PC-9 (cell line): ENCODE data around the gene CDKN1A. TPM values are rescaled to one million over a fixed set of nuclear protein-coding genes. Genes with fewer than 3 reads are reported as not detected.

Source experiments
- BruUV-seq: library from RNA; stranded (reverse); fragments of 400-500 nt; replicated peaks from 2 replicates; lab custom pipeline; 2021; lab: Mats Ljungman, UMichigan
- CTCF ChIA-PET: fragments of 300-600 bp; sonication (Branson Sonifier 250); formaldehyde crosslinking; loops from one replicate; lab custom pipeline; 2022; ENCODE audit warnings: antibody characterized with exemption; lab: Charles Lee
- POLR2A ChIA-PET: fragments of 300-600 bp; sonication (Branson Sonifier 250); formaldehyde crosslinking; loops from one replicate; lab custom pipeline; 2022; ENCODE audit warnings: antibody characterized with exemption; ENCODE audit not compliant: unreplicated experiment; lab: Charles Lee
- DNase-seq, 2 experiments: peaks; one replicate each; pipeline versions ENCODE4 v3.0.0 to v3.0.0-alpha.2; 2015 to 2022; ENCODE audit warnings: mixed read lengths in 1 of 2
- H2AFZ ChIP-seq: fragments of 200-600 bp; sonication (generic); 2 replicates; pipeline ENCODE4 v1.8.1; 2017; ENCODE audit warnings: antibody characterized with exemption
- H3F3A ChIP-seq: fragments of 200-600 bp; sonication (generic); 2 replicates; pipeline ENCODE4 v1.8.1; 2017; ENCODE audit warnings: antibody characterized with exemption, mild to moderate bottlenecking, low read depth; ENCODE audit not compliant: insufficient read depth
- H3K27ac ChIP-seq: fragments of 200-600 bp; sonication (generic); 2 replicates; pipeline ENCODE4 v1.6.1; 2016; ENCODE audit warnings: mixed run types
- H3K27me3 ChIP-seq: fragments of 200-600 bp; sonication (generic); 2 replicates; pipeline ENCODE4 v1.6.1; 2016; ENCODE audit warnings: low read depth, mixed run types; ENCODE audit not compliant: insufficient read depth
- H3K36me3 ChIP-seq: fragments of 200-600 bp; sonication (generic); 2 replicates; pipeline ENCODE4 v1.6.1; 2016; ENCODE audit warnings: low read depth, mixed run types
- H3K4me1 ChIP-seq: fragments of 200-600 bp; sonication (generic); replicated peaks from 2 replicates; pipeline ENCODE4 v1.6.1; 2016; ENCODE audit warnings: mixed run types; ENCODE audit not compliant: insufficient read depth
- H3K4me2 ChIP-seq: fragments of 200-600 bp; sonication (generic); 2 replicates; pipeline ENCODE4 v1.6.1; 2017; ENCODE audit warnings: mixed run types
- H3K4me3 ChIP-seq: fragments of 200-600 bp; sonication (generic); 2 replicates; pipeline ENCODE4 v1.6.1; 2016; ENCODE audit warnings: mixed run types
- H3K79me2 ChIP-seq: fragments of 200-600 bp; sonication (generic); 2 replicates; pipeline ENCODE4 v1.6.1; 2017; ENCODE audit warnings: low read depth, mixed run types
- H3K9me2 ChIP-seq: fragments of 200-600 bp; sonication (generic); 2 replicates; pipeline ENCODE4 v1.8.1; 2017; ENCODE audit warnings: mild to moderate bottlenecking; ENCODE audit not compliant: insufficient read depth
- H3K9me3 ChIP-seq: fragments of 200-600 bp; sonication (generic); 2 replicates; pipeline ENCODE4 v1.8.1; 2016; ENCODE audit warnings: low read depth; ENCODE audit not compliant: insufficient read depth
- H4K20me1 ChIP-seq: fragments of 200-600 bp; sonication (generic); 2 replicates; pipeline ENCODE4 v1.8.1; 2017; ENCODE audit not compliant: insufficient read depth
- EZH2 ChIP-seq: fragments of 200-600 bp; sonication (generic); IDR thresholded peaks from 2 replicates; pipeline ENCODE4 v1.8.0; 2017; ENCODE audit warnings: antibody characterized with exemption, low read depth
- intact Hi-C: fragments of 100-400 bp; cut with micrococcal nuclease; formaldehyde crosslinking; loops from one replicate; pipeline ENCODE4 v1.10.0; 2022; ENCODE audit not compliant: unreplicated experiment
- total RNA-seq: library from RNA; stranded (reverse); gene quantifications from 2 replicates; pipeline ENCODE4 v1.2.3, GENCODE V29; 2021
- TF ChIP-seq, protein P1 (sequence below): fragments of 200-600 bp; sonication (generic); conservative IDR thresholded peaks from 2 replicates; pipeline ENCODE4 v1.6.1; 2017; ENCODE audit warnings: mixed run types, antibody characterized with exemption, mild to moderate bottlenecking, moderate library complexity

CDKN1A gene
- total RNA-seq, 1 experiment from 2014 or later: 14.8 TPM

DNA sequence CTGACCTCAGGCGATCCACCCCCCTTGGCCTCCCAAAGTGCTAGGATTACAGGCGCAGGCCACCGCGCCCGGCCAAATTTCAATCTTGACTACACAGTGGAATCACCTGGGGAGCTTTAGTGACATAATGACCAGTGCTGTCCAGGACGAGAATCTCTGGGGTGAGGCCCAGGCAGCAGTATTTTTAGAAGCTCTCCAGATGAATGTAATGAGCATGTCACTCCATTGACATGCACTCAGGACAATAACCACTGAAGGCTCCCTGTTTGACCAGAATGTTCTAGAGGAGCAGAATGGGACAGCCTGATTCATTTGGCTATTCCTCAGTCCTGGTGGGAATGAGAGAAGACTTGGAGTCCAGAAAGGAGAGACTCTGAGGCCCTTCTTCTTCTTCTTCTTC, 45.1 kb upstream of the CDKN1A start:
- Histone ChIP-seq H3K27me3 (no peaks in the 10 kb centered on the region), H3K4me2 (no peak overlapping the region), H3K9me3 (no peaks in the 10 kb centered on the region), H2AFZ (no peak overlapping the region), H3K27ac (no peak overlapping the region), H3K4me3 (no peak overlapping the region), H3K79me2 (no peaks in the 10 kb centered on the region), H3K4me1 (peaks cover 15% of the 10 kb centered on the region), H3F3A (peaks cover 7% of the 10 kb centered on the region; the same call in 1 of the 2 replicates), H3K9me2 (no peaks in the 10 kb centered on the region), H4K20me1 (no peaks in the 10 kb centered on the region), H3K36me3 (no peaks in the 10 kb centered on the region)
- BruUV-seq: no TSS peak
- no peak for DNase-seq
- POLR2A ChIA-PET: interaction anchor here (0.6 kb wide), 1 partner anchor 21 kb away, joined by 3 read pairs; no protein-coding TSS in a partner anchor
- TF ChIP-seq, protein P1, sequence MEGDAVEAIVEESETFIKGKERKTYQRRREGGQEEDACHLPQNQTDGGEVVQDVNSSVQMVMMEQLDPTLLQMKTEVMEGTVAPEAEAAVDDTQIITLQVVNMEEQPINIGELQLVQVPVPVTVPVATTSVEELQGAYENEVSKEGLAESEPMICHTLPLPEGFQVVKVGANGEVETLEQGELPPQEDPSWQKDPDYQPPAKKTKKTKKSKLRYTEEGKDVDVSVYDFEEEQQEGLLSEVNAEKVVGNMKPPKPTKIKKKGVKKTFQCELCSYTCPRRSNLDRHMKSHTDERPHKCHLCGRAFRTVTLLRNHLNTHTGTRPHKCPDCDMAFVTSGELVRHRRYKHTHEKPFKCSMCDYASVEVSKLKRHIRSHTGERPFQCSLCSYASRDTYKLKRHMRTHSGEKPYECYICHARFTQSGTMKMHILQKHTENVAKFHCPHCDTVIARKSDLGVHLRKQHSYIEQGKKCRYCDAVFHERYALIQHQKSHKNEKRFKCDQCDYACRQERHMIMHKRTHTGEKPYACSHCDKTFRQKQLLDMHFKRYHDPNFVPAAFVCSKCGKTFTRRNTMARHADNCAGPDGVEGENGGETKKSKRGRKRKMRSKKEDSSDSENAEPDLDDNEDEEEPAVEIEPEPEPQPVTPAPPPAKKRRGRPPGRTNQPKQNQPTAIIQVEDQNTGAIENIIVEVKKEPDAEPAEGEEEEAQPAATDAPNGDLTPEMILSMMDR: no peak
- TF ChIP-seq EZH2: no peak
- CTCF ChIA-PET: no interaction called here
- intact Hi-C loops: no loop called here

DNA sequence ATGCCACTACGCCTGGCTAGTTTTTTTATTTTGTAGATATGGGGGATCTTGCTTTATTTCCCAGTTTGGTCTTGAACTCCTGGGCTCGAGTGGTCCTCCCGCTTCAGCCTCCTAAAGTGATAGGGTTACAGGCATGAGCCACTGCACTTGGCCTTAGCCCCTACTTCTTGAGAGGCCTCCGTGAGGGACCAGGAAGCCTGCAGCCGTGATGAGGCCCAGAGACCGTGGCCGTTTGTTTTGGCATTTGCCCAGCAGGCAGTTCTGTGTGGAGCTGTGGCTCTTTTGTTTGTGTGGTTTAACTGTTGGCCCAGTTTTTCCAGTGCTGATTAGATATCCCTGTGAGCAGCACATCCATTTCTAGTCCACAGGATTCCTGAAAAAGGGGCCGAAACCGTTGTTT, 44.6 kb upstream of the CDKN1A start:
- ChIA-PET POLR2A (interaction anchor here (0.6 kb wide), 2 partner anchors 8 to 21 kb away, joined by 3 read pairs; no protein-coding TSS in a partner anchor), CTCF (interaction anchor here (0.6 kb wide), 1 partner anchor 97 kb away, joined by 4 read pairs; no protein-coding TSS in a partner anchor)
- Histone ChIP-seq H4K20me1 (no peaks in the 10 kb centered on the region), H3K4me1 (peaks cover 15% of the 10 kb centered on the region), H3K4me3 (no peak overlapping the region), H2AFZ (no peak overlapping the region), H3K27ac (no peak overlapping the region), H3K27me3 (no peaks in the 10 kb centered on the region), H3F3A (peaks cover 10% of the 10 kb centered on the region; the same call in 1 of the 2 replicates), H3K9me2 (no peaks in the 10 kb centered on the region), H3K4me2 (peak overlapping the region; percentile 26), H3K36me3 (no peaks in the 10 kb centered on the region), H3K79me2 (no peaks in the 10 kb centered on the region), H3K9me3 (no peaks in the 10 kb centered on the region)
- TF ChIP-seq EZH2: no peak
- TF ChIP-seq, protein P1: no peak
- intact Hi-C loops: no loop called here
- no TSS peak for BruUV-seq
- DNase-seq: peak in 1 of 2 experiments; percentile 44

DNA sequence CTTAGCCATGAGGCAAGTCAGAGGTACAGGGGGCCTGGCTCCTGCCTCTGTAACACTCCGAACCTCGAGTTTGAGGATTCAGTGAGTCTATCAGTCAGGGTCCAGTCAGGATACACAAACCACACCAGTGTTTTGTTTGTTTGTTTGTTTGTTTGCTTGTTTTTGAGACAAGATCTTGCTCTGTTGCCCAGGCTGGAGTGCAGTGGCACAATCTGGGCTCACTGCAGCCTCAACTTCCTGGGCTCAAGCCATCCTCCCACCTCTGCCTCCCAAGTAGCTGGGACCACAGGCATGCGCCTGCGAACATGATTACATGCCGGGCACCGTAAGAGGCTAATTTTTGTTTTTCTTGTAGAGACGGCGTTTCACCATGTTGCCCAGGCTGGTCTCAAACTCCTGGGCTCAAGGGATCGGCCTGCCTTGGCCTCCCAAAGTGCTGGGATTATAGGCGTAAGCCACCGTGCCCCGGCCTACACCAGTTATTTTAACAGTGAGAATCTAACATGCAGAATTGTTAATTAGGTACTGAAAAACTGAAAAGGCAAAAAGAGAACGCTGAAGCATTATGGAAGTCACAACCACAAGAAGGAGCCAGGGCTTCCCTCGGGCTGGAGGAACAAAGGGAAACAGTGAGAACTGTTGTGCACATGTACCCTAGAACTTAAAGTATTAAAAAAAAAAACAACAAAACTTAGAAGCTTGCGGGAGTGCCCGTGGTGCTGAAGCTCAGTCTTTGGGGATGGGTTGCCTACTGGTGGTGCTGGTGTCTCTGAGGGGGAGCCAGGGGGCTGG, 44.0 kb upstream of the CDKN1A start:
- Histone ChIP-seq H3K36me3 (no peaks in the 10 kb centered on the region), H2AFZ (no peak overlapping the region), H4K20me1 (no peaks in the 10 kb centered on the region), H3K4me1 (peaks cover 15% of the 10 kb centered on the region), H3K27me3 (no peaks in the 10 kb centered on the region), H3K79me2 (no peaks in the 10 kb centered on the region), H3K4me2 (peak overlapping the region; percentile 26; the same call in 1 of the 2 replicates), H3K4me3 (no peak overlapping the region), H3F3A (peaks cover 10% of the 10 kb centered on the region; the same call in 1 of the 2 replicates), H3K9me3 (no peaks in the 10 kb centered on the region), H3K27ac (no peak overlapping the region), H3K9me2 (no peaks in the 10 kb centered on the region)
- DNase-seq: no peak
- no TSS peak for BruUV-seq
- ChIA-PET POLR2A (interaction anchor here (0.6 kb wide), 1 partner anchor 9 kb away, joined by 3 read pairs; no protein-coding TSS in a partner anchor), CTCF (interaction anchor here (0.6 kb wide), 1 partner anchor 96 kb away, joined by 4 read pairs; no protein-coding TSS in a partner anchor)
- TF ChIP-seq EZH2: no peak
- TF ChIP-seq, protein P1: no peak
- intact Hi-C loops: no loop called here
